K562 (cell line): ENCODE data around the gene ARMH3. TPM values are rescaled to one million over a fixed set of nuclear protein-coding genes. Genes with fewer than 3 reads are reported as not detected.

ENCODE experiments used
- MCM7 ChIP-seq, 2 experiments: fragments of 450-650 bp; IDR thresholded peaks; 2 replicates each; pipeline ENCODE4 v1.6.1; 2016 to 2018
- SRF ChIP-seq, 2 experiments: fragments of 250-450, 450-650 bp in 1 of 2; sonication (Bioruptor Pico) in 1 of 2; sonication (generic) in 1 of 2; formaldehyde crosslinking; IDR thresholded peaks; 2 replicates each; pipeline versions ENCODE4 v1.5.0 to v1.5.1; 2020 to 2022; ENCODE audit warnings: mild to moderate bottlenecking in 1 of 2, missing genetic modification reagents in 1 of 2
- TSC22D4 ChIP-seq: fragments of 450-650 bp; IDR thresholded peaks from 2 replicates; pipeline ENCODE4 v1.6.1; 2016; ENCODE audit warnings: missing genetic modification characterization, missing biosample characterization, control low read depth
- polyA plus RNA-seq, 8 experiments: library from polyadenylated mRNA; depleted of rRNA in 4 of 8; stranded (reverse) in 5 of 8; unstranded in 3 of 8; fragments of >200 nt; fragmentation: Nextera tagmentation in 2 of 8; fragmentation: Illumina TruSeq in 1 of 8; extraction: Ambion mirVana in 2 of 8; extraction: Trizol in 1 of 8; gene quantifications; 2 replicates each; pipeline versions ENCODE4 v1.2.1 to v1.2.3, GENCODE V29; 2011 to 2014; ENCODE audit warnings: inconsistent platforms in 1 of 8, missing spikeins in 1 of 8
- total RNA-seq, 7 experiments: library from RNA; depleted of rRNA in 6 of 7; stranded (reverse); fragments of >200 nt in 6 of 7; fragmentation: Illumina TruSeq in 2 of 7; extraction: Trizol in 2 of 7; gene quantifications; 2 replicates each; pipeline versions ENCODE4 v1.2.1 to v1.2.3, GENCODE V29; 2011 to 2021; ENCODE audit warnings: low replicate concordance in 1 of 7
- TF ChIP-seq, protein P1 (sequence below): IDR thresholded peaks from 2 replicates; pipeline ENCODE4 v1.6.1; 2011; ENCODE audit warnings: borderline replicate concordance, low read depth, mild to moderate bottlenecking, moderate library complexity, low read length; ENCODE audit not compliant: insufficient read depth, poor library complexity, severe bottlenecking
- TF ChIP-seq, protein P2 (sequence below): fragments of 450-650 bp; IDR thresholded peaks from 2 replicates; pipeline ENCODE4 v1.6.1; 2016; ENCODE audit warnings: low read depth, mild to moderate bottlenecking, moderate library complexity
- TF ChIP-seq, protein P3 (sequence below): fragments of 250-450 bp; sonication (Bioruptor Pico); IDR thresholded peaks from 2 replicates; pipeline ENCODE4 v1.8.0; 2021; ENCODE audit warnings: moderate library complexity, mild to moderate bottlenecking, inconsistent platforms

The ARMH3 gene
- total and polyA plus RNA-seq, 9 of the 15 experiments (the other 6 are each of a cell fraction or from before 2014, with no cell fraction given): 0.29 to 0.73 TPM; not detected in 7

DNA sequence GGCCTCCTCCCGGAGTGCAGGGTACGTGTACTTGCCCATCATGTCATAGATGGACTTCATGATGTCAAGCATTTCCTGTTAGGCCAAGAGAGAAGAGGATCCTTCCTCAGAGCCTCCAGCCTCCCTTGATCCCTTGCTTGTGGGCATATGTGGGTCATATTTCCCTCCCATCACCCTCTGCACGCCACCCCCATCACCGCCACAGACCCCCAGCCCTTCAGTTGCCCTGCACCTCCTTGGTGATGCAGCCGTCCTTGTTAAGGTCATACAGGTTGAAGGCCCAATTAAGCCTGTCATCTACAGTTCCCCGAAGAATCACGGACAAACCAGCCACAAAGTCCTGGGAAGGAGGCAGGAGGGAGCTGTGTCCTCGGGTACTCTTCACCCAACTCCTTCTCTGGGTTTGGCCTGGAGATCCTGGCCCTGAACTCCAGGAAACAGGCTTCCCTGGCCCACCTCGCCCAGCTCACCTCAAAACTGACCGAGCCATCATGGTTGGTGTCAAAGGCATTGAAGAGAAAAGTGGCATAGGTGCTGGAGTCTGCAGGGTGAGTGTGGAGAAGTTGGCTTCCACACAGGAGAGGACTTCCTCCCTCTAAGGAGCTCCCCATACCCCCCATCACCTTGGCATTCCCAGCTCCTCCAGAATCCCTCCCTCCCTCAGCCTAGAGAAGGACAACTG is 227.9 kb downstream of the ARMH3 start (continued):
- TF ChIP-seq, protein P1, sequence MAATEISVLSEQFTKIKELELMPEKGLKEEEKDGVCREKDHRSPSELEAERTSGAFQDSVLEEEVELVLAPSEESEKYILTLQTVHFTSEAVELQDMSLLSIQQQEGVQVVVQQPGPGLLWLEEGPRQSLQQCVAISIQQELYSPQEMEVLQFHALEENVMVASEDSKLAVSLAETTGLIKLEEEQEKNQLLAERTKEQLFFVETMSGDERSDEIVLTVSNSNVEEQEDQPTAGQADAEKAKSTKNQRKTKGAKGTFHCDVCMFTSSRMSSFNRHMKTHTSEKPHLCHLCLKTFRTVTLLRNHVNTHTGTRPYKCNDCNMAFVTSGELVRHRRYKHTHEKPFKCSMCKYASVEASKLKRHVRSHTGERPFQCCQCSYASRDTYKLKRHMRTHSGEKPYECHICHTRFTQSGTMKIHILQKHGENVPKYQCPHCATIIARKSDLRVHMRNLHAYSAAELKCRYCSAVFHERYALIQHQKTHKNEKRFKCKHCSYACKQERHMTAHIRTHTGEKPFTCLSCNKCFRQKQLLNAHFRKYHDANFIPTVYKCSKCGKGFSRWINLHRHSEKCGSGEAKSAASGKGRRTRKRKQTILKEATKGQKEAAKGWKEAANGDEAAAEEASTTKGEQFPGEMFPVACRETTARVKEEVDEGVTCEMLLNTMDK: no peak
- TF ChIP-seq MCM7 (IDR thresholded peaks at IDR 0.05): no peak
- TF ChIP-seq, protein P2, sequence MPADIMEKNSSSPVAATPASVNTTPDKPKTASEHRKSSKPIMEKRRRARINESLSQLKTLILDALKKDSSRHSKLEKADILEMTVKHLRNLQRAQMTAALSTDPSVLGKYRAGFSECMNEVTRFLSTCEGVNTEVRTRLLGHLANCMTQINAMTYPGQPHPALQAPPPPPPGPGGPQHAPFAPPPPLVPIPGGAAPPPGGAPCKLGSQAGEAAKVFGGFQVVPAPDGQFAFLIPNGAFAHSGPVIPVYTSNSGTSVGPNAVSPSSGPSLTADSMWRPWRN: no peak
- no peak for TF ChIP-seq TSC22D4 (tag)
- TF ChIP-seq, protein P3, sequence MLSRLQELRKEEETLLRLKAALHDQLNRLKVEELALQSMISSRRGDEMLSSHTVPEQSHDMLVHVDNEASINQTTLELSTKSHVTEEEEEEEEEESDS (CRISPR knock-in tag): no peak
- no peak for TF ChIP-seq SRF (CRISPR knock-in tag; IDR thresholded peaks at IDR 0.05)
